ENCODE measurements around the gene BICDL2.

DNA sequence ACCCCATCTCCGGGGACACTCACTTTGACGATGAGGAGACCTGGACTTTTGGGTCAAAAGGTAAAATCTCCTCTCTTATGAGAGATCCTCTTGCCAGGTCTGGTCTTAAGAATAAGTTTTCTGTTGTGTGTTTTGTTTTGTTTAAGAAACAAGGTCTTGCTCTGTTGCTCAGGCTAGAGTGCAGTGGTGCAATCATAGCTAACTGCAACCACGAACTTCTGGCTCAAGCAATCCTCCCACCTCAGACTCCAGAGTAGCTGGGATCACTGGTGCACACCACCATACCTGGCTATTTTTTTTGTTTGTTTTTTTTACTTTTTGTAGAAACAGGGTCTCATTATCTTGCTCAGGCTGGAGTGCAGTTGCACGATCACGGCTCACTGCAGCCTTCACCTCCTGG is 13.7 kb upstream of the BICDL2 start:
- TF ChIP-seq, protein P1, sequence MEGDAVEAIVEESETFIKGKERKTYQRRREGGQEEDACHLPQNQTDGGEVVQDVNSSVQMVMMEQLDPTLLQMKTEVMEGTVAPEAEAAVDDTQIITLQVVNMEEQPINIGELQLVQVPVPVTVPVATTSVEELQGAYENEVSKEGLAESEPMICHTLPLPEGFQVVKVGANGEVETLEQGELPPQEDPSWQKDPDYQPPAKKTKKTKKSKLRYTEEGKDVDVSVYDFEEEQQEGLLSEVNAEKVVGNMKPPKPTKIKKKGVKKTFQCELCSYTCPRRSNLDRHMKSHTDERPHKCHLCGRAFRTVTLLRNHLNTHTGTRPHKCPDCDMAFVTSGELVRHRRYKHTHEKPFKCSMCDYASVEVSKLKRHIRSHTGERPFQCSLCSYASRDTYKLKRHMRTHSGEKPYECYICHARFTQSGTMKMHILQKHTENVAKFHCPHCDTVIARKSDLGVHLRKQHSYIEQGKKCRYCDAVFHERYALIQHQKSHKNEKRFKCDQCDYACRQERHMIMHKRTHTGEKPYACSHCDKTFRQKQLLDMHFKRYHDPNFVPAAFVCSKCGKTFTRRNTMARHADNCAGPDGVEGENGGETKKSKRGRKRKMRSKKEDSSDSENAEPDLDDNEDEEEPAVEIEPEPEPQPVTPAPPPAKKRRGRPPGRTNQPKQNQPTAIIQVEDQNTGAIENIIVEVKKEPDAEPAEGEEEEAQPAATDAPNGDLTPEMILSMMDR (IDR thresholded peaks at IDR 0.05), result no peak
- TF ChIP-seq ZC3H11A (IDR thresholded peaks at IDR 0.05), result no peak
